ENCODE results near the gene PRR7.
A peak's percentile ranks its signal among the peaks of the same experiment; 100 is the strongest.

PRR7 gene

DNA sequence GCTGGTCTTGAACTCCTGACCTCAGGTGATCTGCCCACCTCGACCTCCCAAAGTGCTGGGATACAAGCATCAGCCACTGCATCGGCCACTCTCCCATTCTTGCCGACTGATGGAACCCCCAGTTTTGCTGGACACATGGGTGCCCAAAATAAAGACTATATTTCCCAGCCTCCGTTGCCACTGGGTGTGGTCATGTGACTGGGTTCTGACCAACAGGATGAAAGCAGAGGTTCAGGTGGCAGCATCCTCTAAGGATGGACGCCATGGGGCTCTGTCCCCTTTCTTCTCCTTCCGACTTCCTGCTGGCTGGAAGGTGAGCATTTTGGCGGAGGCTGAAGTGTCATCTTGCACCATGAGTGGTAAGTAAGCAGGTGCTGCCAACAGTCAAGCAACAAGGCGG is 40.5 kb downstream of the PRR7 start:
- DNase-seq: no peak

GRCh38 chr5:177487975-177488374 is 41.4 kb downstream of the PRR7 start:
- no peak for DNase-seq

GRCh38 chr5:177489119-177489716 is 42.6 kb downstream of the PRR7 start:
- DNase-seq: no peak

GRCh38 chr5:177490311-177490991 is 43.8 kb downstream of the PRR7 start:
- DNase-seq: no peak

DNA sequence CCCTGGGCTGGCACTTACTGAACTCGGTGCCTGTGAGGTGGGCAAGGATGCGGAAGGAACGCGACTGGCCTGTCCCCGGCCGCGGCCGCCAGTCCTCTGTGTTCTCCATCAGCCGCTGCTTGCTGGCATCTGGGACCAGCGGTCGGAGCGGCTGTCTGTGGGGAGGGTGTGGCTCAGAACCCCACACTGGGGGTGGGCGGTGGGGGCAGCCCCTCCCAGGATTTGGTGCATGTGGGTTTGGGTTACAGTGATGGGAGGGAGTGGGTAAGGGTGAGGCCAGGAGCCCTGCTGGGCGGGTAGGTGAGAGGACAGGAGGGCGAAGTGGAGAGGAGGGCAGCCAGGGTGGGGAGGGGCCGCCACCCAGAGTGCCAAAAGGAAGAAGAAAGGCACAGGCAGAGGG is 44.4 kb downstream of the PRR7 start:
- DNase-seq: no peak

- DNase-seq: no peak
Observed at GRCh38 chr5:177491429-177491945, 44.9 kb downstream of the PRR7 start.

DNA sequence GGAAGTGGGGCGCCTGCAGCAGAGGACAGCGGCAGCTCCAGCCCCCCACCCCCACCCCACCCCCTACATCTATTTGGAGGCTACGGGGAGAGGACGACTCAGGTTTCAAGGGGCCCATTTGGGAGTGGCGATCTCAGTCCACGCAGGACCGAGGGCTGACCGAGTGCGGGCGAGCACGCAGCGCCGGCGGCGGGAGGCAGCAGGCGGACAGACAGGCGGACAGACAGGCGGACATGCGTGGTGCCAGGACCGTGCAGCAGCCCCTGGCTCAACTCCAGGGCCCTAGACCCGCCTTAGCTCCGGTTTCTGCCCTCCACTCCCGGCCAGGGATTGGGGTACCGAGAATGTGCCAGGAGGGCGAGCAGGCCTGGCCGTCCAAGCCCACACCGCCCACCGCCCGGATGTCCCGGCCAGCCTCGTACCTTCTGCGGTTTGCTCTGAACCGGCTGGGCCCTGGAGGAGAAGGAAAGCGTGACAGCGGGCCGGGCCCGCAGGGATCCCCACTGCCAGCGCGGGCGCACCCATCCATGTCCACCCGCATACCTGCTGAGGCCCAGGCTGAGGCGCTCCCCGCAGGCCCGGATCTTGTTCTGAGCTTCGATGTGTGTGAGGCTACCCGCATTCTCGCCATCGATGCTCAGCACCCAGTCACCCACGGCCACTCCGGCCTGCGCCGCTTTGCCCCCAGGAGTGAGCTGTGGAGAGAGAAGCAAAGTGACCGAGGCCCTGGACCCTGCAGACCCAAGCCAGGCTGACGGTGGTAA is 45.6 kb downstream of the PRR7 start:
- DNase-seq: no peak

DNA sequence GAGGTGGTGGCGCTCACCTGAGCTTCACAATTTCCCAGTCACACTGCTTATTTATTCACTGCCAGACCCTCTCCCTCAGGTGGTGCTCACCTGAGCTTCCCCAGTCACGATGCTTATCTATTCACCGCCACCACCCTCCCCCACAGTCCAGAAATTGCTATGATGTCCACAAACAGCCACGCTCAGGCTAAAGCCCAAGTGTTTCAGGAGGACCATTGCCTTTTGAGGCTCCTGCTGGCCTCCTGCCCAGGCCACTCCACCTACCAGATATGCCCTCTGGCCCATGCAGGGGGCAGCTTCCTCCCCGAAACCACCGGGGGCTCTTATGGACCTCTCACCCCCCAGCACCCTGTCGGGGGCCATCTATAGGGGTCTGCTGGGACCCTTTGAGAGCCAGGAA is 46.2 kb downstream of the PRR7 start:
- DNase-seq: no peak

DNA sequence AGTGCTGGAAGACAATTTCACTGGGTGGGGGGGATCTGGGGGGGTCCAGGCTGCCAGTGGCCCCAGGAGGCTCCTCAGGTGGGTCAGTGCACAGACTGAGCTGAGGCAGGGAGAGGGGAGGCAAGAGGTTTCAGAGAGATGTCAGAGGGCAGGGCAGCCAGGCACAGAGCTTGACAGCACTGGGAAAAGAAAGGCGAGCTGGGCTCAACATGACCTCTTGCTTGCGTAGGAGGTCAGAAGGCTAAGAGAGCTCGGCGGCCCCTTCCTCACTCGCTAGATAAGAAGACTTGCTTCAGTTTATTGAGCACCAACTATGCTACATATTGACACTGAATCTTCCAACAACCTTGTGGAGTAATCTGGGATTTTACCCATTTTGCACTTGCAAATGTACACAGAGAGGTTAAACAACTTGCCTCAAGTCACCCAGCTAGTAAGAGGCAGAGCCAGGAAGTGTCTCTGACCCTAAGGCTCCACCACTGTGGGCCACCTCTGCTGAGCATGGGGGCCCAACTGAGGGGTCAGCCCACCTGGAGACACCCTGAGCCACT is 47.3 kb downstream of the PRR7 start:
- DNase-seq: no peak

GRCh38 chr5:177494346-177495195 is 48.0 kb downstream of the PRR7 start:
- DNase-seq: no peak

GRCh38 chr5:177495243-177496060 is 48.8 kb downstream of the PRR7 start:
- no peak for DNase-seq

GRCh38 chr5:177496070-177496726 is 49.6 kb downstream of the PRR7 start:
- DNase-seq: no peak

DNA sequence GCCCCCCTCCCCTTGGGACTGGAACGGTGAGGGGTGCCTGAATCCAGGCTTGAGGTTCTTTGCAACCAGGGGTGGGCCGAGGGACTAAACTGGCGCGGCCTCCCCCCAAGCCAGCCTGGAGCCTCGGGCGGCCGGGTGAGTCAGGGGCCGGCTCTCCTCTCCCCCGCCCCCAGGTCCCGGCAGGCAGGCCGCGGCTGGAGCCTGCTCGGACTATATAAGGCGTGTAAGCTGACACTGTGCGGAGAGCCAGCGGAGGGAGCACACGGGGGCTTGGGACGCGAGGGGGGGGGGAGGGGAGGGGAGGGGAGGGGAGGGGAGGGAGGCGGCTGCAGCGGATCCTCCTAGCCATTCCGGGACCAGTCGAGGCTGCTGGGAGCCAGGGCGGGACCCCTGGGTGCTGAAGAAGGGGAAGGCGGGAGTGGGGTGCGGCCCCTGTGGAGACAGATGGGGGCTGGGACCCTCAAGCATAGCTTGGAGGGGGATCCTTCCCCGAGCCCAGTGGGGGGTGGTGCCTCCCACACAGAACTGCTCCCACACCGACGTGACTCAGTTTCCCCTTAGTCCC is 50.2 kb downstream of the PRR7 start:
- DNase-seq: no peak

DNA sequence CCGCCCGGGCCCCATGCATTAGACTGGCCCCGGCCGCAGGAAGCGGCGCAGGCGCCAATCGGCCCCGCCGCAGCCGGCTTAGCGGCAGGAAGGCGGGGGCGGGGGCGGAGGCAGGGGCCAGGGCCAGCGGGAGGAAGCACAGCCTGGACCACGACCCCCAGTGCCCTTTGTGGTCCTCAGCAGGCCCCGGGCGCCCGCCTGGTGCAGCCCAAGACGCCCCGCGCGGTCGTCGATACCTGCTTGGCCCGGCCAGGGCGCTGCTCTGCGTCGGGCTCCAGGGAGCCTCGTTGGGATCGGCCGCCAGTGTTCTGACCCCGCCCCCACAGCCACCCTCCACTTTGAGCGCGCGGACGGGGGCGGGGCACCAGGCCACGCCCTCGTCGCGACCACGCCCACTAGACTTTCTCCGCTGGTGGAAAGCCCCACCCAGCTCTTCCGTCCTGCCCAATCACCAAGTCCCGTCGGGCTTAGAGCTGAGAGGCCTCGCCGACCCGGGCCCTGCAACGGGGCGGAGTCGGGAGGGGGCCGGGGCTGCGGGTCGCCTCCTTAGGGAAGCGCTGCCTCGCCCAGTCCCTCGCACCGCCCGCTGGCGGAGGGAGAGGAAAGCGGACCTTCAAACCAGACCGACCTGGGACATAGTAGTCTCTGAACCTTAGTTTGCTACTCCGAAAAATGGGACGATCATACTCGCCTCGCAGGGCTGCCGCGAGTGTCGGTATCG is 50.8 kb downstream of the PRR7 start, which contains the start of gene PDLIM7:
PDLIM7 (minus strand) TSS at position 313 of the 721 bp plus-strand sequence. CDS start 1,092 bp downstream, outside the sequence.
- peak; percentile 94 for DNase-seq

DNA sequence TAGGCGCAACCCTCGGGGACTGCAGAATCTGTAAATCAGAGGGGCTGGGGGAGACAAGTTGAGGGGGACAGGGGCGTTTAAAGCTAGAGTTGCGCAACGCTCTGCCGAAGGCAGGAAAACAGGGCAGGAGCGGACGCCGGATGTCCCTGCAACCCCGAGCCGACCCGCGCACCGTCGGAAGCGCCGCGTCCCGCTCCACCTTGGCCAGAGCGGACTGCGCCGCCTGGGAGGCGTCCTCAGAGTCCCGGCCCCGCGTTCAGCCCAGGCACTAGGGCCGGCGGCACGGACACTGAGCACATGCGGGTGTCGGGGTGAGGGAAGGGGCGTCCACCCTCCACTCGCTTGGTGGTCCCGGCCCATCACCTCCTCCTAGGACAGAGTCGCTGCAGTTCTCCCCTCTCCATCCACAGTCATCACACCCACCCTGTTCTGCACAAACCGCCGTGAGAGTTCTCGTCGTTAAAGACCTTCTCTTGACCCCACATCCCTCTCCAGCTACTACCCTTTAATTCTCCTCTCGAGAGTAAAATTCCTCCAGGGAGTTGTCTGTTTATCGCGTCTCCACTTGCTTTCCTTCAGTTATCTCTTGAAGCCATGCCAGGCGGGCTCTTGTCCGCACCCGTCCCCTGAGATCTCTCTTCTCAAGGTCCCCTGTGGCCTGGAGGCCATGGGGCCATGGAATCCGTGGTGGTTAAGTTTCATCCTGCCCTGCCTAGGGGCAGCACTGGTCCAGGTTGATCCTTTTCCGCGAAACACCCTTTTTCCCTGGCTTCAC is 51.6 kb downstream of the PRR7 start:
- no peak for DNase-seq

DNA sequence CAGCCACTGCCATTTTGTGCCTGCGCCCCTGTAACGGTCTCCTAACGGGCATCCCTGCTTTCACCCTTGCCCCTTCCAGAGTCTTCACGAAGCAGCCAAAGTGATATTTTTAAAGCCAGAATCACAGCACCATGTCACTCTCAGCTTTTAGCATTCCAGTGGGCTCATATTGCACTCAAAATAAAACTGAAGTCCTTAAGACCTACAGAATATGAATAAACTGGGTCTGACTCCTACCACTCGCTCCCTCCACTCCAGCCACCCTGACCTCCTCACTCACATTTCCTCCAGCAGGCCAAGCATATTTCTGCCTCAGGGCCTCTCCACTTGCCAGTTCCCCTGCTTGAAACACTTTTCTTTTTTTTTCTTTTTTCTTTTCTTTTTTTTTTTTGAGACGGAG is 53.2 kb downstream of the PRR7 start:
- DNase-seq: no peak

DNA sequence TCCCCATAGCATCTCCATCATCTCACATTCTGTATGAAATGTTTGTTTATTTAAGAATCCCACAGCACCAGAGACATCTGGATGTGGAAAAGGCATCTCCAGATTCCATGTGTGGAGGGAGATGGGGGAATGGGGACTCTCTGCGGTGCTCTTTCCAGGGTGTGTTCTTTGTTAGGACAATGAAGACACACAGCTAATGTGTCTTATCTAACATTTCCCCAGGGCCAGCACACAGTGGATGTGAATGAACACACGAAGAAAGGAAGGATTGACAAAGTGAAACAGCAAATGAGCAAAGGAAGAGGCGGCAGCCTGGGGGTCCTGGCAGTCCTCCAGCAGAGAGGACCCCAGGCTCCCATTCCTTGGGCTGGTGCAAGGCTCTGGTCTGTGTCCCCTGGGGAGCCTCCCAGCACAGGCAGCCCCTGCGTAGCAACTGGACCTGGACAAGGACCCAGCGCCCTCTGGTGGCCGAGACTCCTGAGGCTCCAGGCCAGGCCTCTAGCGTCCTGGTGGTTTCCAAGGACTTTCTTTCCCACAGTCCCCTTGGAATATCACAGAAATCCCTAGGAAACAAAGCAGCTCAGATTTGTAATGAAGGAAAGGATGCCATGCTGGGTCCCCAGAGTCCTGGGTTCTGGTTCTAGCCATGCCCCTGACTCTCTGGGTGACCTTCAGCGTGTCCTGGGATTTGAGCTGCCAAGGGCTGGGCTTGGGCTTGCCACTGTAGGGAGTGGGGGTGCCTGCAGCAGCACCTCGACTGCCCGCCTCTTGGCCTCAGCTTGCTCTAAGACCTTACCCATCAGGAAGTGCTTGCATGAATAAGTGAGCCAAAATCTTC is 54.3 kb downstream of the PRR7 start:
- peak; percentile 81 for DNase-seq
